Activated CD8-positive, alpha-beta memory T cell treated with anti-CD3 and anti-CD28 coated beads, Interleukin-2, amount 50 U/mL, for 1 hour (primary cell): ENCODE measurements around the gene PDPN.
"Not testable (repeated sequence)": the region's sequence is repeated elsewhere in the genome, so short reads cannot be mapped to it uniquely, and the experiment has no call there.

Experiments used
- DNase-seq: peaks from one replicate; pipeline ENCODE4 v3.0.0-alpha.2; 2020; ENCODE audit errors: extremely low read depth

Gene PDPN

GRCh38 chr1:13583595-13583965 is at the start of gene PDPN:
Gene PDPN (plus strand): TSS chr1:13583832. CDS start chr1:13584034, 202 bp downstream.
- no peak for DNase-seq

DNA sequence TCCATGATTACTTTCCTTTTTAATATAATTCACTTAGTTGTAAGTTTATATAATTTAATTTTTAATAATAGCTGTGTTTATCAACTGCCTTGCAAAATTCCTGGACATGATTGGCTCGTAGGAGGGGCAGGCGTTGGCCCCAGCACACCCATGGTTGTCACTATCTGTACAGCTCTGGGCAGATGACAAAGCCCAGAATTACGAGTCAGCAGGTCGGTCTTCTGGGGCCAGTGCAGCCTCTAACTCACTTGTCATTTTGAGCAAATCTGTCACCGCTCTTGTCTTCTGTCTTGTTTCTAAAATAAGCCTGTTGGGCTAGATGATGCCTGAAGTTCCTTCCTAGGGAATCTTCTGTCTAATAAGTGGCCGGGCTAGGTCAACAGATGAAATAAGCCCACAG is 48.4 kb upstream of the PDPN start:
- no peak for DNase-seq

GRCh38 chr1:13536571-13536970 is 47.1 kb upstream of the PDPN start:
- no peak for DNase-seq

GRCh38 chr1:13538832-13539231 is 44.8 kb upstream of the PDPN start:
- DNase-seq: no peak

DNA sequence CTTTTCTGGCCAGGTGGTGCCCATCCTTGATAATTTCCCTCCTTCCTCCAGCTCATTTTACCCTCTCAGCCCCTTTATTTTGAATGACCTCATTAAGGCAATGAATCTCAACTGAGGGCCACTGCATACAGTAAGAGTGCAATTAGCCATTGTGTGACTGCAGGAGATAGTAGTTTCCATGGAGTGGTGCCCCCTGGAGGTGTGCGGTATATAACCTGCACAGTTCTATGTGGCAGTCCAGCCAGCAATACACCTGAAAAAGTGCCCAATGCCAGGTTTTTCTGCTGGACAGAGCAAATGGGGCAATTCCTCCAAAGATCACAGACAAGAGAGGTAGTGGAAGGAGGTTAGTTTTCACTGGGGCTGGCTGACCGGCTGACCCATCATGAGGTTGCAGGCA is 43.9 kb upstream of the PDPN start:
- no peak for DNase-seq

DNA sequence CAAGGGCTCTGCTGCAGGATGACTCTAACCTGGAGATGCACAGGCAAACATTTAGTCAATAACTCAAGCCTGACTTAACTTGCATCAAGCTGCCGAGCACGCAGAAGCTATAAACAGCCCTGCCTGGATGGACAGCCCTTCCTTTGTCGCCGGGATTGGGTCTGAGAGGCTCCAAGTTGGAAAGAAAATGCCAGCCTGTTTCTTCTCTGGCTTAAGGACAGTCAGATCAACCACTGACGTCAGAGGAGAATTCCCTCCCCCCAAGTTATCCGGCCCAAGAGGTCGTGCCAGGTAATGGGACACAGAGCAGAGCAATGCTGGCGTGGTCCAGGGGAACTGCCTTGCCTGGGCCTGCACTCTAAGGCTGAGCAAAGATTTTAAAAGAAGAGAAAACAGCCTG is 42.8 kb upstream of the PDPN start:
- no peak for DNase-seq

DNA sequence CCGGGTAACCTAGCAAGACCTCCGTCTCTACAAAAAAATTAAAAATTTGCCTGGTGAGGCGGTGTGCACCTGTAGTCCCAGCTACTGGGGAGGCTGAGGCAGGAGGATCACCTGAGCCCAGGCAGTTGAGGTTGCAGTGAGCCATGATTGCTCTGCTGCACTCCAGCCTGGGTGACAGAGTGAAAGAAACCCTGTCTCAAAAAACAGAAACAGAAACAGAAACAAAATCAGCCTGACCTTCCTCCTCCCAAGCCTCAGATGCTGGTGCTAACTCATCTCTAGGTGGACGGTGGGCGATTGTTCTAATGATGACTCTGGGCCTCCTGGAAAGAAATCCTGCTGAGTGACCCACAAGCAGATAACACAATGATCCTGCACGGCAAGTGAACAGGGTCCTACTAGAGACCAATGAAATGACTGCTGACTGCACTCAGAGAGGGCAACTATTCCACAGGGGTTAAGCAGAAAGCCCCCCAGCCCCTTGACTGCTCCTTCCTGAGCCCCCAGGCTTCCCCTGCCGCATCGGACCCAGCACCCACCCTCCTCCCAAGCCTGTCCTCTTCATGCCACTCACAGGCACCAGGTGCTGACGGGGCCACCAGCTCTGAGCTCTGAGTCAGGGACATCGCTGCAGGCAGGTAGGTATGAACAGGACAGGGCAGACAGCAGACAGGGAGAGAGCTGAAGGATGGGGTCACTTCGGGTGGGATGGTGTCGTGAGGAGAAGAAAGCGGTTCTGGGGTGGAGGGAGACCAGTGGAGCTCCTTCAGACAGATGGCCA is 42.0 kb upstream of the PDPN start:
- DNase-seq: no peak

DNA sequence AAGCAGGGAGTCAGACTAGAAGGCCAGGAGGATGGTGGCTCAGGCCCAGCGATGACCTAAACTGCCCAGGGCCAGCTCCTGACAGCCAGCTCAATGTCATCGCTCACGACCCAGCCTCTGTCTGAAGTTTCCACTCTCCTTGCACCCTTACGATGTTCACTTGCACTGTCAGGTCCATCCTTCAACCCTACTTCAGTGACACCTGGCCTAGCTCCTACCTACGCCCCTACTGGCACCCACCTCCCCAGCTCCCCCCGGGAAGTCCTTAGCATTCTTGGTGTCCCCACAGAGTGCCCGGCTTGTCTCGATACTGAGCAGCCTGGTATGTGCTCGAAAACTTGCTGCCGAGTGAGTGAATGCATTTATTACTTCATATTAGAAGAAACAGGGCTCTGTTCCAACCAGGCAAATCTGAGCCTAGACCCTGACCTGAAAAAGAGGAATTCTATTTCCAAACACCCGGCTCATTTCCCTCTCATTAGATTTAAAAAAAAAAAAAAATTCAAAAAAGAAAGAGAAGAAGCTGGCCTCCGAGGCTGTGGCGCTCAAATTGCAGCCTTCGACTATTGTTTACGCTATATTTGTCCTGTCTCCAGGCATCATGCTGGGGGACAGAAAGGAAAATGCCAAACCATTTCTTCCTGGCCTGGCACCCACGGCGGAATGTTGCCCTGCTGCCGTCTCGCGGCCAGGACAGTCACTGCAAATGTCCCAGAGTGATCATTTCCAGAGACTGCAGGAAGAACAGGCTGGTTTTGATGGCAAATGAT is 40.0 kb upstream of the PDPN start:
- no peak for DNase-seq

GRCh38 chr1:13544221-13544556 is 39.4 kb upstream of the PDPN start:
- no peak for DNase-seq

GRCh38 chr1:13546791-13547190 is 36.8 kb upstream of the PDPN start:
- DNase-seq: no peak

DNA sequence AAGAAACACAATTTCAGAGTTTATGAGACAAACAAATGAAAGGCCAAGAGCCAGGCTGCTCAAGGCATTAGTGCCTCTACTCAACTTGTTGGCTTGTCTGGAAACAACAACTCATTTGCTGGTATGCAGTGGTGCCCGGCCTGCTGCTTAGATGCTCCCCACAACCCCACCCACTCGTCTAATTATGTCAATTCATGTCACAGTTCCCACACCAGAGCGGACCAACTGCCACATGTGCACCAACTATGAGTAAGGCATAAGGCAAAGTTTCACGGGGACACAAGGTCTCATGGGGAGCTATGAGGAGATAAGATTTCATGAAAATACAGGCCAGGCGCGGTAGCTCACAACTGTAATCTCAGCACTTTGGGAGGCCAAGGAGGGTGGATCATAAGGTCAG is 35.4 kb upstream of the PDPN start:
- DNase-seq: no peak

DNA sequence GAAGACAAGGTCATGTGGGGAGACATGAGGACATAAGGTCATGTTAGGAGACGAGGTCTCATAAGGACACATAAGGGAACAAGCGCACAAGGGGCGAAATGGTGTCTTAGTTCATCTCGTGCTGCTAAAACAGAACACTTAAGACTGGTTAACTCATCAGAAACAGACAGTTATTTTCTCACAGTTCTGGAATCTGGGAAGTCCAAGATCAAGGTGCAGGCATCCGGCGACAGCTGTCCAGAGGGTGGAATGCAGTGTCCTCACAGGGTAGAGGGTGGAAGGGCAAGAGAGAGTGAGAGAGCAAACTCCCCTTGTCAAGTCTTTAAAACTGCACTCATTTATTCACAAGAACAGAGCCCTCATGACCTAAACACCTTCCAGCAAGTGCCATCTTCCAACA is 34.6 kb upstream of the PDPN start:
- DNase-seq: no peak

DNA sequence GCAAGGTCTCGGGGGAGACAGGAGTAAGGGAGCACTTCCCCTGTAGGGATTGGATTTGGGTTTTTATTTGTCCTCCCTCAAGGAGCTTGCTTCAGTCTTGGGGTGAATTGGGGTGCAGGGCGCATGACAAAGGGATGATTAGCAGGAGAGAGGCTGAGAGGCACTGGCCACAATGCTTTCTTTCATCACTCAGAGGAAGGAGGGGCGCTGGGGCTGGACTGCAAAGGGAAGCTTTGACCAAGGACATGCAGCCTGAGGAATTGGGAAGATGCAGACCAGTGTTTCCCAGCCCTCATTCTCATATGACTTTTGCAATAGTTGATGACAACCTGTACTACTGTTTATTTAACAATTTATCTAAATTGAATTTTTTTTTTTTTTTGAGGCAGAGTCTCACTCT is 34.1 kb upstream of the PDPN start:
- DNase-seq: no peak

- no peak for DNase-seq
Observed at GRCh38 chr1:13550663-13551062, 33.0 kb upstream of the PDPN start.

- DNase-seq: no peak
Observed at GRCh38 chr1:13554798-13555197, 28.8 kb upstream of the PDPN start.

- no peak for DNase-seq
Observed at GRCh38 chr1:13556224-13556764, 27.3 kb upstream of the PDPN start.

DNA sequence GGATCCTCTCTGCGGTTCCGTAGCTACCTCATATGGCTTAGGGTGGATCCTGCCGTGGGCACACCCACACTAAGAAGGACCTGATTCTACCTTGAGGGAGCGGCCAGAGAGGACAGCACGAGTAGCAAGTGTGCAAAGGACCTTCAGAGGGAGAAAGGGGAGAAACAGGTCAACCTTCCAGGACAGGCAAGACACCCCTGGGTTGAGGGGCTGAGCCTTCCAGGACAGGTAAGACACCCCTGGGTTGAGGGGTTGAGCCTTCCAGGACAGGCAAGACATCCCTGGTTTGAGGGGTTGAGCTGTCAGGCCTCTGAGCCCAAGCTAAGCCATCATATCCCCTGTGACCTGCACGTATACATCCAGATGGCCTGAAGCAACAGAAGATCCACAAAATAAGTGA is 23.1 kb upstream of the PDPN start:
- DNase-seq: no peak

GRCh38 chr1:13562981-13563380 is 20.7 kb upstream of the PDPN start:
- not testable (repeated sequence) for DNase-seq

GRCh38 chr1:13564073-13564472 is 19.6 kb upstream of the PDPN start:
- DNase-seq: no peak

GRCh38 chr1:13570435-13570834 is 13.2 kb upstream of the PDPN start:
- DNase-seq: not testable (repeated sequence)

- DNase-seq: no peak
Observed at GRCh38 chr1:13570924-13571323, 12.7 kb upstream of the PDPN start.

GRCh38 chr1:13573586-13573985 is 10.0 kb upstream of the PDPN start:
- DNase-seq: no peak

- no peak for DNase-seq
Observed at GRCh38 chr1:13576926-13577325, 6.7 kb upstream of the PDPN start.
